HG03521 (cell line): Measurements from ENCODE around the gene ZNF692.
A peak's percentile ranks its signal among the peaks of the same experiment; 100 is the strongest.
"Not testable (repeated sequence)": the region's sequence is repeated elsewhere in the genome, so short reads cannot be mapped to it uniquely, and the experiment has no call there.

Experiments
- ATAC-seq: cut with Tn5 transposase; IDR thresholded peaks from one replicate; pipeline ENCODE4 v1.9.1; 2021; ENCODE audit warnings: mild to moderate bottlenecking, moderate library complexity; ENCODE audit not compliant: unreplicated experiment

Gene ZNF692

GRCh38 chr1:248849637-248850036, 9.2 kb downstream of the ZNF692 start:
- ATAC-seq: no peak

- no peak for ATAC-seq
Observed at GRCh38 chr1:248849152-248849551, 9.7 kb downstream of the ZNF692 start.

GRCh38 chr1:248848602-248849001, 10.3 kb downstream of the ZNF692 start:
- no peak for ATAC-seq

- no peak for ATAC-seq
Observed at GRCh38 chr1:248847956-248848561, 10.8 kb downstream of the ZNF692 start.

- ATAC-seq: no peak
Observed at GRCh38 chr1:248847181-248847955, 11.5 kb downstream of the ZNF692 start.

GRCh38 chr1:248844526-248844925, 14.4 kb downstream of the ZNF692 start:
- no peak for ATAC-seq

GRCh38 chr1:248843687-248844086, 15.2 kb downstream of the ZNF692 start:
- no peak for ATAC-seq

- no peak for ATAC-seq
Observed at GRCh38 chr1:248842781-248843331, 16.0 kb downstream of the ZNF692 start.

GRCh38 chr1:248841702-248842395, 17.0 kb downstream of the ZNF692 start:
- ATAC-seq: no peak

- ATAC-seq: no peak
Observed at GRCh38 chr1:248840946-248841345, 17.9 kb downstream of the ZNF692 start.

GRCh38 chr1:248839168-248839555, 19.7 kb downstream of the ZNF692 start:
- no peak for ATAC-seq

GRCh38 chr1:248838357-248839167, 20.3 kb downstream of the ZNF692 start:
- ATAC-seq: peak; percentile 55

GRCh38 chr1:248837781-248838356, 21.0 kb downstream of the ZNF692 start, which contains the start of gene ZNF672:
Gene ZNF672, plus strand, starts transcription at chr1:248838224. Its CDS starts 9,051 bp downstream, at chr1:248847275.
- peak; percentile 82 for ATAC-seq

- no peak for ATAC-seq
Observed at GRCh38 chr1:248837045-248837780, 21.7 kb downstream of the ZNF692 start.

GRCh38 chr1:248834343-248834940, 24.4 kb downstream of the ZNF692 start:
- no peak for ATAC-seq

GRCh38 chr1:248831842-248832241, 27.0 kb downstream of the ZNF692 start:
- ATAC-seq: no peak

GRCh38 chr1:248830718-248831017, 28.2 kb downstream of the ZNF692 start:
- not testable (repeated sequence) for ATAC-seq

GRCh38 chr1:248828845-248829244, 30.0 kb downstream of the ZNF692 start:
- ATAC-seq: no peak
